Endothelial cell of umbilical vein (primary cell): Measurements from ENCODE around the gene SLC9A9. TPM values are rescaled to one million over a fixed set of nuclear protein-coding genes. Genes with fewer than 3 reads are reported as not detected.

ENCODE experiments used
- BruUV-seq: library from RNA; stranded (reverse); fragments of 400-500 nt; replicated peaks from 2 replicates; lab custom pipeline; 2021; lab: Mats Ljungman, UMichigan
- CTCF ChIA-PET: fragments of 300-600, 350-600 bp; sonication (Branson Sonifier 250); formaldehyde crosslinking; loops from one replicate; lab custom pipeline; 2021; ENCODE audit warnings: antibody characterized with exemption, inconsistent platforms; lab: Charles Lee
- POLR2A ChIA-PET: fragments of 300-600, 350-600 bp; sonication (Branson Sonifier 250); formaldehyde crosslinking; loops from one replicate; lab custom pipeline; 2021; ENCODE audit warnings: antibody characterized with exemption, inconsistent platforms; lab: Charles Lee
- DNase-seq: peaks from one replicate; pipeline ENCODE4 v3.0.0-alpha.2; 2011; ENCODE audit warnings: low read depth, low spot score
- FAIRE-seq: peaks from 2 replicates; lab custom pipeline; 2011; peaks lifted over from hg19 to GRCh38; lab: Jason Lieb, UNC
- H2AFZ ChIP-seq: 2 replicates; pipeline ENCODE4 v1.6.0; 2012; ENCODE audit warnings: low read depth, low read length, control low read depth, inconsistent platforms
- H3K27ac ChIP-seq: 2 replicates; pipeline ENCODE4 v1.5.1; 2011; ENCODE audit warnings: low read depth, mild to moderate bottlenecking, control low read depth, low read length, moderate library complexity; ENCODE audit not compliant: insufficient read depth
- H3K27me3 ChIP-seq, 2 experiments: 2 replicates each; pipeline versions ENCODE4 v1.6.0 to v1.6.1; 2011; ENCODE audit warnings: low read length in 2 of 2, mixed read lengths in 1 of 2; ENCODE audit not compliant: control insufficient read depth in 2 of 2, insufficient read depth in 2 of 2
- H3K36me3 ChIP-seq, 2 experiments: 2 replicates in 1 of 2; 3 replicates in 1 of 2; pipeline ENCODE4 v1.5.1; 2011; ENCODE audit warnings: low read length in 2 of 2, mild to moderate bottlenecking in 1 of 2, moderate library complexity in 1 of 2; ENCODE audit not compliant: control insufficient read depth in 2 of 2, insufficient read depth in 2 of 2; ENCODE audit errors: extremely low read depth in 1 of 2
- H3K4me1 ChIP-seq: 3 replicates; pipeline ENCODE4 v1.5.1; 2011; ENCODE audit warnings: mild to moderate bottlenecking, low read length; ENCODE audit not compliant: control insufficient read depth, insufficient read depth; ENCODE audit errors: extremely low read depth
- H3K4me2 ChIP-seq: 2 replicates; pipeline ENCODE4 v1.6.1; 2011; ENCODE audit warnings: low read length, control low read depth, mixed read lengths; ENCODE audit not compliant: insufficient read depth
- H3K4me3 ChIP-seq, 3 experiments: fragments of 200-600 bp in 1 of 3; sonication (generic), shearing (Covaris generic) in 1 of 3; replicated peaks in 1 of 3; 2 replicates each; pipeline ENCODE4 v1.5.1; 2011 to 2016; ENCODE audit warnings: control low read depth in 3 of 3, low read length in 3 of 3, mild to moderate bottlenecking in 2 of 3, inconsistent platforms in 1 of 3, low read depth in 1 of 3, moderate library complexity in 1 of 3; ENCODE audit not compliant: insufficient read depth in 1 of 3
- H3K79me2 ChIP-seq: 2 replicates; pipeline ENCODE4 v1.6.0; 2012; ENCODE audit warnings: low read length, inconsistent platforms; ENCODE audit not compliant: control insufficient read depth, insufficient read depth
- H3K9ac ChIP-seq: replicated peaks from 2 replicates; pipeline ENCODE3; 2011; ENCODE audit warnings: low read length, control low read depth; ENCODE audit not compliant: insufficient read depth; ENCODE audit errors: extremely low read depth
- H3K9me1 ChIP-seq: replicated peaks from 3 replicates; pipeline ENCODE4 v1.6.0; 2011; ENCODE audit warnings: mild to moderate bottlenecking, low read length; ENCODE audit not compliant: control insufficient read depth, insufficient read depth; ENCODE audit errors: extremely low read depth
- H3K9me3 ChIP-seq: replicated peaks from 2 replicates; pipeline ENCODE4 v1.5.1; 2012; ENCODE audit warnings: low read length, inconsistent platforms; ENCODE audit not compliant: control insufficient read depth, insufficient read depth
- H4K20me1 ChIP-seq: replicated peaks from 2 replicates; pipeline ENCODE3; 2011; ENCODE audit warnings: mild to moderate bottlenecking, low read length; ENCODE audit not compliant: control insufficient read depth, insufficient read depth; ENCODE audit errors: extremely low read depth
- EZH2 ChIP-seq: IDR thresholded peaks from 2 replicates; pipeline ENCODE4 v1.6.1; 2012; ENCODE audit warnings: borderline replicate concordance, low read depth, mild to moderate bottlenecking, moderate library complexity, low read length, inconsistent platforms; ENCODE audit not compliant: severe bottlenecking
- FOS ChIP-seq: IDR thresholded peaks from 2 replicates; pipeline ENCODE4 v1.6.1; 2011; ENCODE audit warnings: mild to moderate bottlenecking, low read length, moderate library complexity, borderline replicate concordance; ENCODE audit not compliant: insufficient read depth
- GATA2 ChIP-seq: IDR thresholded peaks from 2 replicates; pipeline ENCODE4 v1.7.0; 2011; ENCODE audit warnings: low read depth, mild to moderate bottlenecking, moderate library complexity, mixed read lengths, low read length; ENCODE audit not compliant: insufficient read length, insufficient read depth
- JUN ChIP-seq: IDR thresholded peaks from 2 replicates; pipeline ENCODE4 v1.6.1; 2011; ENCODE audit warnings: borderline replicate concordance, low read depth; ENCODE audit not compliant: insufficient read length, insufficient read depth
- MYC ChIP-seq: IDR thresholded peaks from one replicate; pipeline ENCODE4 v1.6.1; 2011; ENCODE audit warnings: mild to moderate bottlenecking, low read depth, low read length
- POLR2A ChIP-seq: IDR thresholded peaks from 2 replicates; pipeline ENCODE4 v1.6.1; 2012; ENCODE audit warnings: low read depth, mild to moderate bottlenecking, control low read depth, low read length
- POLR2AphosphoS5 ChIP-seq: IDR thresholded peaks from 2 replicates; pipeline ENCODE4 v1.6.1; 2012; ENCODE audit warnings: low read depth, mild to moderate bottlenecking, control low read depth, low read length, moderate library complexity; ENCODE audit not compliant: insufficient read depth
- dilution Hi-C: fragments of 300-500 bp; cut with MboI; formaldehyde crosslinking; loops from one replicate; pipeline ENCODE4 v1.15.0; 2019; ENCODE audit warnings: low sequenced_read_pairs; ENCODE audit not compliant: extremely low pct_ligation_motif_present
- intact Hi-C: fragments of 100-400 bp; cut with micrococcal nuclease; formaldehyde crosslinking; loops from one replicate; pipeline ENCODE4 v1.10.0; 2022
- polyA plus RNA-seq, 4 experiments: library from polyadenylated mRNA; depleted of rRNA in 3 of 4; stranded (reverse) in 3 of 4; unstranded in 1 of 4; fragments of >200 nt; gene quantifications; 2 replicates each; pipeline versions ENCODE4 v1.2.1 to v1.2.3, GENCODE V29; 2011 to 2012; ENCODE audit warnings: missing spikeins in 1 of 4
- total RNA-seq: library from RNA; stranded (reverse); gene quantifications from 2 replicates; pipeline ENCODE4 v1.2.3, GENCODE V29; 2021
- TF ChIP-seq, protein P1 (sequence below): IDR thresholded peaks from 2 replicates; pipeline ENCODE4 v1.6.1; 2011; ENCODE audit not compliant: insufficient read depth, insufficient read length
- TF ChIP-seq, protein P2 (sequence below), 2 donors: IDR thresholded peaks; 1 replicate in 1 of 2; 2 replicates in 1 of 2; pipeline ENCODE4 v1.5.1; 2011; ENCODE audit warnings: low read length in 2 of 2, mild to moderate bottlenecking in 2 of 2, moderate library complexity in 2 of 2, control low read depth in 1 of 2, inconsistent platforms in 1 of 2, low read depth in 1 of 2; ENCODE audit not compliant: insufficient read depth in 1 of 2; ENCODE audit errors: extremely low read depth in 1 of 2

Gene SLC9A9
- total and polyA plus RNA-seq, 2 donors (not counting 3 experiments of a cell fraction or from before 2014, with no cell fraction given): 1.5 to 1.8 TPM

DNA sequence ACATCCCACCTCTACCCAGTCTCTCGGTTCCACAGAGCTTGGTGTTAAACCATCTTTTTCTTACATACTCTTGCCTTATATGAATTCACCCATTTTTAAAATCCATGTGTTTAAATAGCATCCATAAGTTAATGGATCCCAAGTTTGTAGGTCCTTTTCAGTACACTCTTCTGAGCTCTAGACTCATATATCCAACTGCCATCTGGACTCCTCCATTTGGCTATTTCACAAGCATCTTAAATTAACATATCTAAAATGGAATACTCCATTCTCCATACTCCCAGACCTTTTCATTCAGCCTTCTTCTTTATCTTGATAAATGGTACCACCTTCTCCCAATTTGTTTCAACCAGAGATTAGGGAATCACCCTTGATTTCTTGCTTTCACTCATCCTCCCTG is 615.3 kb downstream of the SLC9A9 start:
- no peak overlapping the region for H3K9ac ChIP-seq
- intact Hi-C loops (no loop called here), dilution Hi-C loops (no loop called here)
- H3K27ac ChIP-seq: no peak overlapping the region
- no peak overlapping the region for H2AFZ ChIP-seq
- no peaks in the 10 kb centered on the region for H3K27me3 ChIP-seq
- FAIRE-seq (no peak), DNase-seq (no peak)
- no peak for TF ChIP-seq EZH2
- no peak for TF ChIP-seq JUN
- TF ChIP-seq, protein P1, sequence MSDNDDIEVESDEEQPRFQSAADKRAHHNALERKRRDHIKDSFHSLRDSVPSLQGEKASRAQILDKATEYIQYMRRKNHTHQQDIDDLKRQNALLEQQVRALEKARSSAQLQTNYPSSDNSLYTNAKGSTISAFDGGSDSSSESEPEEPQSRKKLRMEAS: no peak
- no peak for TF ChIP-seq FOS
- no peak for TF ChIP-seq GATA2
- TF ChIP-seq POLR2AphosphoS5: no peak
- TF ChIP-seq MYC: no peak
- TF ChIP-seq POLR2A: no peak
- TF ChIP-seq, protein P2, sequence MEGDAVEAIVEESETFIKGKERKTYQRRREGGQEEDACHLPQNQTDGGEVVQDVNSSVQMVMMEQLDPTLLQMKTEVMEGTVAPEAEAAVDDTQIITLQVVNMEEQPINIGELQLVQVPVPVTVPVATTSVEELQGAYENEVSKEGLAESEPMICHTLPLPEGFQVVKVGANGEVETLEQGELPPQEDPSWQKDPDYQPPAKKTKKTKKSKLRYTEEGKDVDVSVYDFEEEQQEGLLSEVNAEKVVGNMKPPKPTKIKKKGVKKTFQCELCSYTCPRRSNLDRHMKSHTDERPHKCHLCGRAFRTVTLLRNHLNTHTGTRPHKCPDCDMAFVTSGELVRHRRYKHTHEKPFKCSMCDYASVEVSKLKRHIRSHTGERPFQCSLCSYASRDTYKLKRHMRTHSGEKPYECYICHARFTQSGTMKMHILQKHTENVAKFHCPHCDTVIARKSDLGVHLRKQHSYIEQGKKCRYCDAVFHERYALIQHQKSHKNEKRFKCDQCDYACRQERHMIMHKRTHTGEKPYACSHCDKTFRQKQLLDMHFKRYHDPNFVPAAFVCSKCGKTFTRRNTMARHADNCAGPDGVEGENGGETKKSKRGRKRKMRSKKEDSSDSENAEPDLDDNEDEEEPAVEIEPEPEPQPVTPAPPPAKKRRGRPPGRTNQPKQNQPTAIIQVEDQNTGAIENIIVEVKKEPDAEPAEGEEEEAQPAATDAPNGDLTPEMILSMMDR (IDR thresholded peaks at IDR 0.05; ENCODE audit: extremely low read depth in 1 of 2, insufficient read depth in 1 of 2, low read depth in 1 of 2, low read length in 2 of 2): no peak
- no peaks in the 10 kb centered on the region for H3K79me2 ChIP-seq
- H3K36me3 ChIP-seq: no peaks in the 10 kb centered on the region
- H3K4me2 ChIP-seq: no peak overlapping the region
- peaks cover under 1% of the 10 kb centered on the region for H3K4me1 ChIP-seq
- no peaks in the 10 kb centered on the region for H3K9me3 ChIP-seq
- H4K20me1 ChIP-seq: no peaks in the 10 kb centered on the region
- ChIA-PET POLR2A (no interaction called here), CTCF (no interaction called here)
- H3K4me3 ChIP-seq: no peak overlapping the region
- BruUV-seq: no TSS peak
- H3K9me1 ChIP-seq: no peaks in the 10 kb centered on the region
